ENCODE measurements around the gene GPAT3.
"Not testable (repeated sequence)": the region's sequence is repeated elsewhere in the genome, so short reads cannot be mapped to it uniquely, and the experiment has no call there.

The GPAT3 gene

DNA sequence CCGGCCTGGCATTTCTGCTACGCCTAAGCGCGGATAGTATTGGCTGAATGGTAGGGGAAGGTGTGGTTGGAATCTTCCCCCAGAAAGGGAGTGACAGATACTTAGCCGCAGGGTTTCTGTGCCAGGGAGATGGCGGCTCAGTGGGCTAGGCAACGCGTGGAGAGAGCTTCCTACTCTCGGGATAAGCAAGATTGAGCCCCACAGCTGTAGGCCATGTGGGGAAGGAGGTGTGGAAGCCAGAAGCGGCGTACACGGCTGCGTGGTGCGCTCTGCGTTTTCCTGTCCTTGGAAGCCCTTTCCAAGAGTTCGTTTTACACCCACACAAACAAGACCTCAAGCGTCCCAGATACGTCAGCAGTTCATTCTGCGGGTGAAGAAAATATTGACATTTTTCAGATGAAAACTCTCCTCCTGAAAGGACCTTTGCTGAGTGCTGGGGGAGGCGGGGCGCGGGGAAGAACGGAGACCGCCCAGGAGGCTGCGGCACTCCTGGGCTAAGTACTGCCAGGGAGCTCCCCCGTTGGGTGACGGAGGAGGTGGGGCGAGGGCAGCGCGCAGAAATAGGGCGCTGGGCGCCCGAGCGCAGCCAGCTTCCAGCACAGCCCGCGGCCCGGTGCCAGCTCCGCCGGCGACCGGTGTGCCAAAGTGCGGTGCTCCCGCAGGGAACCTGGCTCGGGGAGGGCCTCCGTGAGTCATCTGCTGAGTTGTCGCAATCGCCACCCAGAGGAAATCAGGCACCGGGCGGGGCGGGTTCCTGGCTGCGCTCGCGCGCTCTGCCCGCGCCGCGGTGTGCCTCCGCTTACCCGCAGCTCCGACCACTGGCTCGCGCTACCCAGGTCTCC, at the start of gene GPAT3:
GPAT3 (plus strand) TSS at position 589 of the 842 bp plus-strand sequence. CDS start 515 bp downstream, outside the sequence.
- Histone ChIP-seq H3K4me1 (ENCODE audit: control insufficient read depth in 1 of 2, insufficient read depth in 1 of 2, low read depth in 1 of 2, low read length in 1 of 2) (peaks cover 34 to 37% of the 10 kb centered on the region in 2 experiments), H3K27ac (peak within 1 kb of the TSS; percentile 90), H3K4me3 (ENCODE audit: low read depth in 1 of 2, low read length in 1 of 2) (peak within 1 kb of the TSS; percentile 86 to 98), H3K9me3 (no peaks in the 10 kb centered on the region), H3K36me3 (no peaks in the 10 kb centered on the region), H3K27me3 (peaks cover 34% of the 10 kb centered on the region)
- TF ChIP-seq, protein P1, sequence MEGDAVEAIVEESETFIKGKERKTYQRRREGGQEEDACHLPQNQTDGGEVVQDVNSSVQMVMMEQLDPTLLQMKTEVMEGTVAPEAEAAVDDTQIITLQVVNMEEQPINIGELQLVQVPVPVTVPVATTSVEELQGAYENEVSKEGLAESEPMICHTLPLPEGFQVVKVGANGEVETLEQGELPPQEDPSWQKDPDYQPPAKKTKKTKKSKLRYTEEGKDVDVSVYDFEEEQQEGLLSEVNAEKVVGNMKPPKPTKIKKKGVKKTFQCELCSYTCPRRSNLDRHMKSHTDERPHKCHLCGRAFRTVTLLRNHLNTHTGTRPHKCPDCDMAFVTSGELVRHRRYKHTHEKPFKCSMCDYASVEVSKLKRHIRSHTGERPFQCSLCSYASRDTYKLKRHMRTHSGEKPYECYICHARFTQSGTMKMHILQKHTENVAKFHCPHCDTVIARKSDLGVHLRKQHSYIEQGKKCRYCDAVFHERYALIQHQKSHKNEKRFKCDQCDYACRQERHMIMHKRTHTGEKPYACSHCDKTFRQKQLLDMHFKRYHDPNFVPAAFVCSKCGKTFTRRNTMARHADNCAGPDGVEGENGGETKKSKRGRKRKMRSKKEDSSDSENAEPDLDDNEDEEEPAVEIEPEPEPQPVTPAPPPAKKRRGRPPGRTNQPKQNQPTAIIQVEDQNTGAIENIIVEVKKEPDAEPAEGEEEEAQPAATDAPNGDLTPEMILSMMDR (IDR thresholded peaks at IDR 0.05), result no peak

DNA sequence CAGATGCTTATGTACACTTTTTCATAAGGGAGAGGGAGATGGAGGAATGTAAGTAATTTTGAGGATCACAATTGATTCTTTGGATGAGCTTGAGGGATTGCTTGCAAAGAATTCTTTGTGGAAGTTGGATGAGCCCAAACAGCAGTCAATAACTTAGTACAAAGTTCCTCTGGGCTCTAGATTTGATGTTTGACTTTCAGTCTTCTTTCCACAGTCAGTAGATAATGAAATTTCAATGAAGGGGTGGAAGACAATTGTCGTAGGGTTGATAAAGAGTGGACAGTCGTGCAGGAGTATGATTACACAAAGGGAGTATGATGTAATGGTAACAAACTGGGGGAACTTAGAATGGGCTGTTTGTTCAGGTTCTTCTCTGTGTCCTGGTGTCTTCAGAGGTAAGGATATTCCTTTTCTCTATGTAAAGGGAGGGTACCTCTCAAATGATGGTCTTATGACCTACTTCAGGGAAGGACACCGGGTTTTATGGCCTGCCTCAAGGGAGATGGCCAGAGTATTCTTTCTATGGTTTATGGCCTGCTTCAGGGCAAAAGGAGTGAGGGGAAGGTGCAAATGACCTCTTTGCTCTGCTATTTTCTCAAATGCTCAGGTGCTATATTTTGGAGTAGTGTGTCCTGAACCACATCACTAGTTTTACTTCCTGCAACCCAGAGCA, 49.3 kb upstream of the GPAT3 start:
- H3K36me3 ChIP-seq, result no peaks in the 10 kb centered on the region

GRCh38 chr4:83489711-83490326, 46.1 kb upstream of the GPAT3 start:
- H3K36me3 ChIP-seq, result no peaks in the 10 kb centered on the region

More for the DNA sequence above, 49.3 kb upstream of the GPAT3 start:
- peaks cover 21 to 22% of the 10 kb centered on the region in 2 experiments for H3K4me1 ChIP-seq (ENCODE audit: control insufficient read depth in 1 of 2, insufficient read depth in 1 of 2, low read depth in 1 of 2, low read length in 1 of 2)
- H3K4me3 ChIP-seq (ENCODE audit: low read depth in 1 of 2, low read length in 1 of 2), result no peak overlapping the region
- no peak overlapping the region for H3K27ac ChIP-seq
- H3K27me3 ChIP-seq, result no peaks in the 10 kb centered on the region
- H3K9me3 ChIP-seq, result no peaks in the 10 kb centered on the region
- TF ChIP-seq, protein P1 (IDR thresholded peaks at IDR 0.05), result no peak

DNA sequence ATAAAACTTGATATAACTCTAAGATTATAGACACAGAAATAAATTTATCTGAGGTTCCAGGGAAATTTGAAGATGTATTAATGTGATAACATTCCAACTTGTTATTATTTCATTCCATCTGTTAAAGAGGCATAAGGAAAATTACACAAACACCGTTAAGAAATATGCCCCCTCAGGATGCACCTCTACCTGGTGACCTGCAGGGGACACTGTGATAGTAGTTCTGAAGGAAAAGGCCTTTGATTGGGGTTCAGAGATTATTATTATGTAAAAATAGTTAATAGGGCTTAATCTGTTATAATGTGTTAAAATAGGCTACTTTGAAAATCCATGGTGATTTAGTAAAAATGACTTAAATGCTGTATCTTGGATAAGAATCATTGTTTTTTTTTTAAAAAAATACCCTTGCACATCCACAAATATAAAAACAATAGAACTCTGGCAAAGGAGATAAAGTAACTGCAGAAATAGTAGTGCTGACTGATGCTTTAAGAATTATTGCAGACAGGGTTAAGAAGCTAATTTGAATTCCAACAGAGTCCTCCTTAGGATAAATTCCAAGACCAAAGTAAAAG, 44.9 kb upstream of the GPAT3 start:
- Histone ChIP-seq H3K9me3 (no peaks in the 10 kb centered on the region), H3K27me3 (no peaks in the 10 kb centered on the region), H3K4me3 (ENCODE audit: low read depth in 1 of 2, low read length in 1 of 2) (no peak overlapping the region), H3K36me3 (no peaks in the 10 kb centered on the region), H3K4me1 (ENCODE audit: control insufficient read depth in 1 of 2, insufficient read depth in 1 of 2, low read depth in 1 of 2, low read length in 1 of 2) (peaks cover 5% of the 10 kb centered on the region in 2 experiments), H3K27ac (no peak overlapping the region)
- TF ChIP-seq, protein P1 (IDR thresholded peaks at IDR 0.05), result peak; percentile 65

More at GRCh38 chr4:83489711-83490326, 46.1 kb upstream of the GPAT3 start:
- no peaks in the 10 kb centered on the region for H3K27me3 ChIP-seq
- no peaks in the 10 kb centered on the region for H3K9me3 ChIP-seq
- H3K4me1 ChIP-seq (ENCODE audit: control insufficient read depth in 1 of 2, insufficient read depth in 1 of 2, low read depth in 1 of 2, low read length in 1 of 2), result peaks cover 12 to 14% of the 10 kb centered on the region in 2 experiments
- TF ChIP-seq, protein P1 (IDR thresholded peaks at IDR 0.05), result no peak
- H3K27ac ChIP-seq, result no peak overlapping the region
- H3K4me3 ChIP-seq (ENCODE audit: low read depth in 1 of 2, low read length in 1 of 2), result no peak overlapping the region

- H3K9me3 ChIP-seq; H3K27ac ChIP-seq; H3K4me1 ChIP-seq (ENCODE audit: control insufficient read depth in 1 of 2, insufficient read depth in 1 of 2, low read depth in 1 of 2, low read length in 1 of 2); H3K36me3 ChIP-seq; H3K27me3 ChIP-seq; H3K4me3 ChIP-seq (ENCODE audit: low read depth in 1 of 2, low read length in 1 of 2): not testable (repeated sequence)
These were observed 39.6 kb upstream of the GPAT3 start for GRCh38 chr4:83496085-83496917.

Data from neutrophil (primary cell).